LNCaP clone FGC (cell line): Measurements from ENCODE around the gene UXT.

ENCODE experiments used
- DNase-seq: peaks from one replicate; pipeline ENCODE4 v3.0.0-alpha.2; 2011; ENCODE audit warnings: low read depth
- H3K4me3 ChIP-seq: 2 replicates; pipeline ENCODE4 v1.5.1; 2011; ENCODE audit warnings: mild to moderate bottlenecking, low read depth, low read length, control low read depth
- TF ChIP-seq, protein P1 (sequence below): IDR thresholded peaks from 2 replicates; pipeline ENCODE4 v1.5.1; 2012; ENCODE audit warnings: mild to moderate bottlenecking; ENCODE audit not compliant: control insufficient read depth, insufficient read depth; ENCODE audit errors: extremely low read depth

Gene UXT

DNA sequence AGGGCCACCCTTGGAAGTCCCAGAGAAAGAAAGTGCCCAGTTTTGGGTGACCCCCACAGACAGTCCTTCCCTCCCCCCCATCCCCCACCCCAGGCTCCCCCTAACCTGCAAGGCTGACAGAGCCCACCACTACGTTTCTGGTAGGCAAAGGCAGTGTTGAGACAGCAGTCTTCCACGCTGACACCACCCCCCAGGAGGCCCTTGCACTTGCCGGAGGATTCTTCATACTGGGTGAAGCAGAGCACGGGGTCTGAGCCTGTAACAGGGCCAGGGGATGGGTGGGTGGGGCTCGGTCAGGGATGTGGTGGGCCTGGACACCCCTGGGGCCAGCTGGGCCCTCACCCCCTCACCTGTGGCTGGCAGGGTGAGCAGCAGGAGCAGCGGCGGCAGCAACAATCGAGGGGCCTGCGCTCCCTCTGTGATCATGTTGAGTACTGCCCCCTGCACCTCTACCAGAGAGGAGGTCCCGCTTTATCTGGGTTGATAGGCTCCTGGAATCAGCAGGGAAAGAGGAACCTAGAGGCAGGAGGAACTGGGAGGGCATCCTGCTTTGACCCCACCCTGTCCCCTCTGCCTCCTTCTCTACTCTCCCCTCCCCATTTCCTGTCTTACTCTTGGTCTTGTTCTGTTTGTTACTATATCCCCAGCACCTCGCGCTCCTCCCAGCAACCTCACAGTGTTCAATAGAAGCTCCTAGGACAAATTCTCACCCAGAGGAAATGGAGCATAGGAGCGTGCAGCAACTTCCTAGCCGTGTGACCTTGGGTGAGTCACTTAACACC lies 29.4 kb downstream of the UXT start, which contains the start of gene CFP:
TSS of gene CFP (minus strand) at position 512 of the 782 bp plus-strand sequence. CDS start at position 426, 86 bp downstream.
- no peak for DNase-seq
- no peak within 1 kb of the TSS for H3K4me3 ChIP-seq
- TF ChIP-seq, protein P1, sequence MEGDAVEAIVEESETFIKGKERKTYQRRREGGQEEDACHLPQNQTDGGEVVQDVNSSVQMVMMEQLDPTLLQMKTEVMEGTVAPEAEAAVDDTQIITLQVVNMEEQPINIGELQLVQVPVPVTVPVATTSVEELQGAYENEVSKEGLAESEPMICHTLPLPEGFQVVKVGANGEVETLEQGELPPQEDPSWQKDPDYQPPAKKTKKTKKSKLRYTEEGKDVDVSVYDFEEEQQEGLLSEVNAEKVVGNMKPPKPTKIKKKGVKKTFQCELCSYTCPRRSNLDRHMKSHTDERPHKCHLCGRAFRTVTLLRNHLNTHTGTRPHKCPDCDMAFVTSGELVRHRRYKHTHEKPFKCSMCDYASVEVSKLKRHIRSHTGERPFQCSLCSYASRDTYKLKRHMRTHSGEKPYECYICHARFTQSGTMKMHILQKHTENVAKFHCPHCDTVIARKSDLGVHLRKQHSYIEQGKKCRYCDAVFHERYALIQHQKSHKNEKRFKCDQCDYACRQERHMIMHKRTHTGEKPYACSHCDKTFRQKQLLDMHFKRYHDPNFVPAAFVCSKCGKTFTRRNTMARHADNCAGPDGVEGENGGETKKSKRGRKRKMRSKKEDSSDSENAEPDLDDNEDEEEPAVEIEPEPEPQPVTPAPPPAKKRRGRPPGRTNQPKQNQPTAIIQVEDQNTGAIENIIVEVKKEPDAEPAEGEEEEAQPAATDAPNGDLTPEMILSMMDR = no peak

DNA sequence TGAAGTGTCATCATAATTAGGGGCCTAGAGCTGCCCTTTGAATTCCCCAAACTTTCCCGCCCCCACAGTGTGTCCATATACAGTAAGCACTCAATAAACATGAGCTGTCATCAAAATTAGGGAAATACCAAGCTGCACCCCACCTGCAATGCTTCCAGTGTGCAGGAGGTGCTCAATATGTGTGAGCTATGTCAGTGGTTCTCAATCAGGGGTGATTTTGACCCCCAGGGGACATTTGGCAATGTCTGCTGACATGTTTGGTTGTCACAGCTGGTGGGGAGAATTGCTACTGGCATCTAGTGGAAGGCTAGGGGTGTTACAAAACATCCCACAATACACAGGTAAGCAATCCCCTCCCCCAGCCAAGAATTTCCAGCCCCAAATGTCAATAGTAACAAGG lies 30.0 kb downstream of the UXT start:
- H3K4me3 ChIP-seq = no peak overlapping the region
- TF ChIP-seq, protein P1 = 0 out of 2 replicates have a peak, but pooled peaks have one; percentile 10
- no peak for DNase-seq

DNA sequence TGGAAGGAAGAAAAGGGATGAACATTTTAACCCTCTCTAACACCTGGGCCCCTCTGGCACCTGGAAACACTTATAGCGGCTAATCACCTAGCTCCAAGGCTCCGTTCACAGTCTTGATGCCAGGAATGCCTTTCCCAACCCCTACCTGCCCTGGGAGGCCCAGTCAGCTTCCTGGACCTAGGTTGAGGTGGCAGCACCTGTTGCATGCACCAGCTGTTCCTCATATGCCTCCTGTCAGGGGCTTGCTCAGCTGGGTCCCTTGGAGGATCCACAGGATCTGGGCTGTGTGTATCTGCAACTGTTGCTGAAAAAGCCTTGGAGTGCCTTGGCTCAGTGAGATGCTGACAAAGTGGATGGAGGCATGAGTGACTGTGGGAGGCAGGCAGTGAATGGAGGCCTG lies 33.6 kb downstream of the UXT start:
- no peak for DNase-seq
- H3K4me3 ChIP-seq = no peak overlapping the region
- TF ChIP-seq, protein P1 = no peak

DNA sequence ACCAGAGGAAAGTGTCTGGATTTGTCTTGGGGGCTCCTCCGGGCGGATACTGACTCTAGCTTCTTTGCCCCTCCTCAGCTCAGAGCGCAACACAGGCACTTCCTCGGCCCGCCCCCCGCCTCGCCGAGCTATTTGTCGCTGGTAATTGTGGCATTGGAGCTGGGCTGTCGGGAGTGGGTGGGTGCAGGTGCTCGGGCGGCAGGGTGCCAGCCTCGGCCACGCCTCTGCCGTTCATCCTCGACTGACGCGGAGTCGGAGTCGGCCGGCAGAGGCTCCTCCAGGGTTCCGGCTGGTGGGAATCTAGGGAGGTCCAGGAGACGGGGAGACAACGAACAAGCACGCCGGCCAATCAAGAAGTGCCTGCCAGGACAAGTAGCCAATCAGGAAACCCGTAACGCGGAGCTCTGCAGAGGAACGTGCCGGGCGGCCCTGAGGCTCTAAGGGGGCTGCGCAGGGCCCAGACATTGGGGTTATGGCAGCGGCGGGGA lies 35.4 kb downstream of the UXT start:
- TF ChIP-seq, protein P1 = no peak
- DNase-seq = no peak
- H3K4me3 ChIP-seq = no peak overlapping the region

DNA sequence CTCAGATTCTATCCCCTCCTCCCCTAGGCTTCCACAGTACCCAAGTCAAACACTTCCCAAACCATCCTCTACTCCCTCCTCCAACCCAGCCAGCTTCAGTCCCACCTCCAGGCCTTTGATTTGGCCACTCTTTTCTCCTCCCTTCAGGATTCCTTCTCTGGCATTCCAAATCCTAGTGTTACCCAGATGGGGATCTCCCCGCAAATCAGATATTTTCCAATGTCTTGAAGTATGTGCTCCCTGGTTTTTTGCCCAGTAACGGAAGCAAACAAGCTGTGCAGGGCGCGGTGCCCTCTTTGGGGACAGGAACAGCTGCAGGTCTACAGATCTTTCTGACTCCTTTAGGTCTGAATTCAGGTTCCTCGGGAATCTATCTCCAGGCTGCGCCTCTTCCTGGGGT lies 37.1 kb downstream of the UXT start:
- DNase-seq = no peak
- TF ChIP-seq, protein P1 = no peak
- H3K4me3 ChIP-seq = no peak overlapping the region

DNA sequence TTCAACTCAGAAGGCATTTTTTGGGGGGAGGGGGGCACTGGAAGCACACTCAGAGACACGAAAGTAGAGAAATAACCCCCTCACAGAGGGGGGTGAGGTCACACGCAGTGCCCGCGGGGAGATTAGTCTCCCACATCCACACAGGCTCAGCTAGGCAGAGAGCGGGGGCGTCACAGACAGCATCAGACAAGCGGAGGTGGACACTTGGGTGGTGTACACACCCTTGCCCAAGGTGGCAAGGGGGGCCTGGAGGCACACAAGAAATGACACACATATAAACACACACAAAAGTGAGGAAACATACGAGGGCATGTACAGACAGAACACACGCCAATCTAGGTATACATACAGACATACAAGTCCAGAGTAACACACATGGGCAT lies 38.7 kb downstream of the UXT start:
- no peak for DNase-seq
- H3K4me3 ChIP-seq = no peak overlapping the region
- TF ChIP-seq, protein P1 = no peak
